ENCODE measurements around the gene TRIM71. TPM values are rescaled to one million over a fixed set of nuclear protein-coding genes. Genes with fewer than 3 reads are reported as not detected.

The TRIM71 gene
- total RNA-seq, 3 donors from 2014 or later, result not detected

- Histone ChIP-seq H3K9me3 (no peaks in the 10 kb centered on the region), H3K4me3 (no peak overlapping the region), H3K4me1 (ENCODE audit: low read depth) (peaks cover 13% of the 10 kb centered on the region), H3K36me3 (ENCODE audit: low read depth) (no peaks in the 10 kb centered on the region)
- DNase-seq, result no peak
- TF ChIP-seq CTCF (IDR thresholded peaks at IDR 0.05), result no peak
- peak; percentile 23 for ATAC-seq
- intact Hi-C loops (cut with DNase I, micrococcal nuclease), result no loop called here
Measured at GRCh38 chr3:32818229-32818969, 602 bp downstream of the TRIM71 start.

GRCh38 chr3:32818970-32819511, 1.2 kb downstream of the TRIM71 start:
- intact Hi-C loops (cut with DNase I, micrococcal nuclease), result no loop called here
- H3K4me3 ChIP-seq, result no peak overlapping the region
- no peaks in the 10 kb centered on the region for H3K9me3 ChIP-seq
- DNase-seq (no peak), ATAC-seq (no peak)
- TF ChIP-seq CTCF (IDR thresholded peaks at IDR 0.05), result no peak
- H3K36me3 ChIP-seq (ENCODE audit: low read depth), result no peaks in the 10 kb centered on the region
- peaks cover 13% of the 10 kb centered on the region for H3K4me1 ChIP-seq (ENCODE audit: low read depth)

GRCh38 chr3:32819551-32820348, 2.0 kb downstream of the TRIM71 start:
- Histone ChIP-seq H3K4me1 (ENCODE audit: low read depth) (peaks cover 13% of the 10 kb centered on the region), H3K36me3 (ENCODE audit: low read depth) (no peaks in the 10 kb centered on the region), H3K4me3 (no peak overlapping the region), H3K9me3 (no peaks in the 10 kb centered on the region)
- DNase-seq (no peak), ATAC-seq (no peak)
- no peak for TF ChIP-seq CTCF (IDR thresholded peaks at IDR 0.05)
- intact Hi-C loops (cut with DNase I, micrococcal nuclease), result no loop called here

- H3K9me3 ChIP-seq, result no peaks in the 10 kb centered on the region
- ATAC-seq, result no peak
- no peak for DNase-seq
- H3K4me3 ChIP-seq, result no peak overlapping the region
- intact Hi-C loops (cut with DNase I, micrococcal nuclease), result no loop called here
- peaks cover 13% of the 10 kb centered on the region for H3K4me1 ChIP-seq (ENCODE audit: low read depth)
- TF ChIP-seq CTCF (IDR thresholded peaks at IDR 0.05), result no peak
- no peaks in the 10 kb centered on the region for H3K36me3 ChIP-seq (ENCODE audit: low read depth)
Measured at GRCh38 chr3:32820430-32820829, 2.6 kb downstream of the TRIM71 start.

- H3K4me1 ChIP-seq (ENCODE audit: low read depth), result peaks cover 13% of the 10 kb centered on the region
- DNase-seq, result no peak
- intact Hi-C loops (cut with DNase I, micrococcal nuclease), result no loop called here
- no peaks in the 10 kb centered on the region for H3K9me3 ChIP-seq
- no peak for ATAC-seq
- TF ChIP-seq CTCF (IDR thresholded peaks at IDR 0.05), result no peak
- no peaks in the 10 kb centered on the region for H3K36me3 ChIP-seq (ENCODE audit: low read depth)
- no peak overlapping the region for H3K4me3 ChIP-seq
Measured at GRCh38 chr3:32820971-32821685, 3.3 kb downstream of the TRIM71 start.

Data from mucosa of descending colon (tissue), 3 donors.